ENCODE measurements around the gene PLD3.
"Not testable (repeated sequence)": the region's sequence is repeated elsewhere in the genome, so short reads cannot be mapped to it uniquely, and the experiment has no call there.

PLD3 gene

GRCh38 chr19:40390084-40390742, 41.7 kb downstream of the PLD3 start, which contains the start of gene HIPK4:
Gene HIPK4, minus strand, starts transcription at chr19:40390181. Its CDS starts 279 bp downstream, at chr19:40389902.
- no peak for ATAC-seq

DNA sequence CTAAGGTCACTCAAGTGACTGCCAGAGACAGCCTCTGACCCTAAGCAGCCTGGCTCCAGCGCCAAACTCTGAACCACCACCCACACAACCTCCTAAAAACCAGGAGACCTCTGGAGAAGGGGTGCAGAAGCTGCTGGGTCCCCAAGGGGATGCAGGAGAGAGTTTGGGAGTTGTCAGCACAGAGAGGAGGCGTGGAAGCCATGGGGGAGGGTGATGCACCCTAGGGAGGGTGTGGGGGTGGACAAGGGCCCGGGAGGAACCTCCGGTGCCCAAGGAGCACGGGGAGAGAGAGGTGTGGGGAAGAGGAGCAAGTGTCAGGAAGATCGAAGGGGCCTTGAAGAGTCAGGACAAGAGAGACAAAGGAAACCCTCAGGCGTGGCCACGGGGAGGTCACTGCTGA, 43.6 kb downstream of the PLD3 start:
- no peak for ATAC-seq

- ATAC-seq = no peak
Observed at GRCh38 chr19:40392894-40393517, 44.5 kb downstream of the PLD3 start.

GRCh38 chr19:40393894-40394815, 45.7 kb downstream of the PLD3 start:
- no peak for ATAC-seq

- no peak for ATAC-seq
Observed at GRCh38 chr19:40394816-40395210, 46.3 kb downstream of the PLD3 start.

DNA sequence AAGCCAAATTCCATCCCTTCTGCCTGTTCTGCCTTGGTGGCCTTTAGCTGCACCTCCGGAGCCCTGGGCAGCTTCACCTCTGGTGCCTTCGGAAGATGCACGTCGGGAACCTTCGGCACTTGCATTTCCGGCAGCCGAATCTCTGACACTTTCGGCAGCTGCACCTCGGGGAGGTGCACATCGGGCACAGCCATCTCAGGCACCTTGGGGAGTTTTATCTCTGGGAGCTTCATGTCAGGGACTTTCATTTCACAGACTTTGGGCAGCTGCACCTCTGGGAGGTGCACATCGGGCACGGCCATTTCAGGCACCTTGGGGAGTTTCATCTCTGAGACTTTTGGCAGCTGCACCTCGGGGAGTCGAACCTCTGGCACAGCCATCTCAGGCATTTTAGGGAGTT, 47.5 kb downstream of the PLD3 start:
- ATAC-seq = no peak

DNA sequence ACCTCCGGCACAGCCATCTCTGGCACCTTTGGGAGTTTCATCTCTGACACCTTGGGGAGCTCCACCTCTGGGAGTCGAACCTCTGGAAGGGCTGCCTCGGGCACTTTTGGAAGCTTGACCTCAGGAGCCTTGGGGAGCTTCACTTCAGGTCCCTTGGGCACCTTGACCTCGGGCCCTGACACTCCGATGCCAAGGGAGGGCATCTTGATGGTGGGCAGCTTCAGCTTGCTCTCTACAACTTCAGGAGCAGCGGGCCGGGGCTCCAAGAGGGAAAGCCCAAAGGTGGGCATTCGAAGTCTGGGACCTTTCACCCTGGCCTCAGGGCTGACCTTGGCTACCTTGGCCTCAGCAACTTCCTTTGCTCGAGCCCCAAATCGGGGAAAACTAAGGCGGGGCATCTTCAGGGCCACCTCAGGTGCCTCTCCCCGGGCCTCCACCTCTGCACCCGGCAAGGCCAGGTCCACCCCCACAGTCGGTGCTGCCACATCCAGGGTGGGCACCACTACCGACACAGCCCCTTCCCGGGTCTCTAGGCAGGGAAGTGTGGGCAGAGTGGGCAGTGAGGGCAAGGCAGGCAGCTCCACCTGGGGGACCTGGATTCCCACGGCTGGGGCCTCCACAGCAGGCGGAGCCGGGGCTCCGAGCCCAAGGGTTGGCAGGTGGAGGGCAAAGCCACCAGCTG, 48.5 kb downstream of the PLD3 start:
- ATAC-seq = no peak

DNA sequence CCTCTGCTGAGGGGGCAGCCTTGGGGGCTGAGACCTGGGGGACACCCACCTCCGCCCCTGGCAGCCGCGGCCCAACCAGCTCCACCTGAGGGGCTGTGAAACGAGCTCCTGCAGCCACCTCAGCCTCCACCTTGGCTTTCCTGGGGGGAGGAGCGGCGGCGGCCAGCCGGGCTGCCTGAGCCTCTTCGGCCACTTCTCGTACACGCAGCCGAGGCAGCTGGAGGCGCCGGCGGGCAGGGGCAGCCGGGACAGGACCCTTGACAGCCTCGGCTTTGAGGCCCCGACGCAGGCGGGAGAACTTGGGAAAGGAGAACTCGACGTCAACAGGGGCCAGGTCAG, 49.0 kb downstream of the PLD3 start:
- ATAC-seq = no peak

DNA sequence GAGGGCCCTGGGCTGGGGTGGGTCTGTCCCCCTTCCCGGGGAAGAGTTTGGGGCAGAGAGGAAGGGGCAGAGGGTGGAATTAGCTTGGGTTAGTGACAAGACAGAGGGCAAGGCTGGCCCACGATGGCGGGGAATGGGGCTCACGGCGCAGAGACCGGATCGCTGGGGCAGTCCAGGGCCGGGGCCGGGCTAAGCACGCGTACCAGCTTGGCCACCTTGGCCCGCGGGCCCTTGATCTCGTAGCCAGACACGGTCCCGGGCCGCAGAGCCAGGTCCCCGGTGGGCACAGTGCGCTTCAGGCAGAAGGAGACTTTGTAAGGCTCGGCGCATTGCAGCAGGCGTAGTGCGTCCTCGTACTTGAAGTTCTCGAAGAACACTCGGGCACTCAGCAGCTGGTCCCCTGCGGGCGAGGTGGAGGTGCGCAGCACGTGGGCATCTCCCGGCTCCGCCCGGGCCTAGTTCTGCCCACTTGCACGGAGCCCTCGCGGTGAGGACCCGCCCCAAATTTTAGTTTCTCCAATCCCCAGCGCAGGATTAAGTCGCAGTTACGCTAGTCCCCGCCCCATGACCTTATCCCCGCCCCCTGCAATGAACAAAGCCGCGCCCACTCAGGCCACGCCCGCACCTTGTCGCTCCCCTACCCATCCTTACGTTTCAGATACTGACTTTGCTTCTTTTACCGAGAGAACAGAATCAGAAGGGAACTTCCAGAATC, 50.1 kb downstream of the PLD3 start:
- peak; percentile 64 to 82 for ATAC-seq

DNA sequence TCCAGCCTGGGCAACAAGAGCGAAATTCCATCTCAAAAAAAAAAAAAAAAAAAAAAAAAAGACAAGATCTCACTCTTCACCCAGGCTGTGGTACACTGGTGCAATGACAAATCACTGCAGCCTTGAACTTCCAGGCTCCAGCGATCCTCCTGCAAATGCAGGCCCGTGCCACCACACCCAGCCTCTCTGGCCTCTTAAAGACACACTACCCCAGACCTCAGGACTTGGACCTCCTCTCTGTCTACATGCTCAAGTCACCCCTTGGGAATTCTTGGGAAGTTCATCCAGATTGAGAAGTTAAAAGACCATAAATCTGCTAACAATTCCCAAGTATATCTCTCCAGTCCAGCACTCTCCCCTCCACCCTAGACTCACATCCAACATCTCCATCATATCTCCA, 52.1 kb downstream of the PLD3 start:
- ATAC-seq = no peak

- ATAC-seq = peak; percentile 58 to 64
Observed at GRCh38 chr19:40403262-40403984, 54.9 kb downstream of the PLD3 start.

DNA sequence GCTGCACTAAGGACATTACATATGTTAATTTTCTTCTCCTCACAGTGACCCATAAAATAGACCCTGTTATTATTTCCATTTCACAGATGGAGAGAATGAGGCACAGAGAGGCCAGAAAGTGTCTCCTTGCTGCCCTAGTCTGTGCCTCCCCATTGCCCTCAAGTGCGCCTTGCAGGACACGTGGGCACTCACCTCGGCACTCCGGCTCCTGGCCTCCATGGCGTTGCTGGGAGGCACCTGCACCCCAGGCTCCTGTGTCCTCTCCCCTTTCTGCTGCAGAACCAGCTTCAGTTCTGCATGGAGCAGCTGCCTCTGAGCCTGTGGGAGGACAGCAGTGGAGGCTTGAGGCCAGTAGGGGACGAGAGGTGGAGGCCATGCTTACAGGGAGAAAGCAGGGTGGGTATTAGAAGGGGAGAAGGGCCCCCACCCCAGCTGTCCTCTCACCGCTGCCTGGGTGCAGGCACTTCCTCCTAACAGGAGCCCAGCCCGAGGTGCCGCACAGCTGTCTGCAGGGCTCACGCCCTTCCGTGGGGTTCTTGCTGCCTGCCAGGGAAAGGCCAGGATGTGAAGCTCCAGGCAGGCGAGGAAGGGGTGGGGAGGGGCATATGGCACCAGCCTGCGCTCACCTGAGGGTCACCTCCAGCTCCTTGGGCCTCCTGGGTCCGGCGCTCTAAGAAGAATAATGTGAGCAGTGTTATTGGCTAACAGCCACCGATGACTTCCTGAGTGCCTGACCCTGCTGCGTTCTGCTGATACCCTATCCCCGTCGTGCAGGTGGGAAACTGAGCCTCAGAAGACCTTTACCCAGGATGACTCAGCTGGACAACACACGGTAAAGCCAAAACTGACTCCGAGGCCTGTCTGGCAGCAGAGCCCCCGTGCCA, 59.5 kb downstream of the PLD3 start:
- ATAC-seq = no peak

GRCh38 chr19:40408598-40408925, 60.1 kb downstream of the PLD3 start:
- ATAC-seq = not testable (repeated sequence)

- no peak for ATAC-seq
Observed at GRCh38 chr19:40410030-40410389, 61.5 kb downstream of the PLD3 start.

GRCh38 chr19:40411125-40411842, 62.8 kb downstream of the PLD3 start:
- ATAC-seq = no peak

DNA sequence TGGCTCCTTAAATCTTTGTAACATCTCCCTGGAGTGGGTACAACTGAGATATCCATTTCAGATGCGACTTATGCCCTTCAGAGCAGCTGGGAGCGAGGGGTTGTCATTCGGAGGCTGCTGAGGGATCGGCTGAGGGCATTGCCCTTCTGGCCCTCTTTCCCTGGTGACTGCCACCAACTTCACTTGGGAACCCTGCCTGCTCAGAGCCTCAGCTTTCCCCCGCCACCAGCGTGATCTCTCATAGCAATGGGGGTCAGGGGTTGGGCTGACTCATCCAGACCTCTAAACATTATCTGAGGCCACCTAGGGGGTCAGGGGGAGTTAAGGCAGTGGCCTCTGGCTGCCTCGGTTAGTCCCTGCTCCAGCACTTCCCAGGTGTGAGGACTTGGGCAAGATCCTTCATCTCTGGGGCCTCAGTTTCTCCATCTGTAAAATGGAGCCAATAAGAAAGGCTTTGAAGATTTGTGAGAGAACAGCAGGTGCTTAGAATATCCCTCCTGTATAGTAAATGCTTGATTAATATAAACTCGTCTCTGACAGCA, 63.5 kb downstream of the PLD3 start:
- no peak for ATAC-seq

DNA sequence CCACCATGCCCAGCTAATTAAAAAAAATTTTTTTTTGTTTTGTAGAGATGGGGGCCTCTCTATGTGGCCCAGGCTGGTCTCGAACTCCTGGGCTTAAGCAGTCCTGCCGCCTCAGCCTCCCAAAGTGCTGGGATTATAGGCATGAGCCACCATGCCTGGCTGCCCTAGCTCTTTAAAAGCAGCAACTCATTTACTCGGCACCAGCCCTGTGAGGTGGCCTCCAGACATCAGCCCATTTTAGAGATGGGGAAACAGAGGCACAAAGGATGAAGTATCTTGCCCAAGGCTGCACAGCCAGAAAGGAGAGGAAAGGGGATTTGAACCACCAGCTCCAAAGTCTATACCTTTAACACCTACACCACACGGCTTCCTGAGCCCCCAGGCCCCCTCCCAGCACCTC, 64.4 kb downstream of the PLD3 start:
- no peak for ATAC-seq

- no peak for ATAC-seq
Observed at GRCh38 chr19:40413291-40413845, 64.9 kb downstream of the PLD3 start, which contains the start of gene PRX. Gene PRX, minus strand, starts transcription at chr19:40413378. Its CDS starts 5,446 bp downstream, at chr19:40407932.

All from activated CD4-positive, CD25-positive, alpha-beta regulatory T cell treated with anti-CD3 and anti-CD28 coated beads, Interleukin-2, amount 50 U/mL, for 24 hours (primary cell).